GM06990 (cell line): ENCODE measurements around the gene TRMT44.
A peak's percentile ranks its signal among the peaks of the same experiment; 100 is the strongest.

Source experiments
- DNase-seq: peaks from one replicate; pipeline ENCODE4 v3.0.0-alpha.2; 2011; ENCODE audit not compliant: insufficient read length; ENCODE audit errors: extremely low read depth
- H3K27me3 ChIP-seq: replicated peaks from 2 replicates; pipeline ENCODE4 v1.6.0; 2011; ENCODE audit warnings: low read length; ENCODE audit not compliant: control insufficient read depth, insufficient read depth
- H3K36me3 ChIP-seq: 2 replicates; pipeline ENCODE4 v1.5.1; 2011; ENCODE audit warnings: low read length; ENCODE audit not compliant: control insufficient read depth, insufficient read depth
- H3K4me3 ChIP-seq: replicated peaks from 2 replicates; pipeline ENCODE4 v1.5.1; 2011; ENCODE audit warnings: low read depth, mild to moderate bottlenecking, control low read depth, low read length
- CTCF ChIP-seq: IDR thresholded peaks from 2 replicates; pipeline ENCODE4 v1.5.1; 2011; ENCODE audit warnings: low read length, control low read depth, mild to moderate bottlenecking, inconsistent platforms; ENCODE audit not compliant: insufficient read depth, poor library complexity, severe bottlenecking

The TRMT44 gene

GRCh38 chr4:8433136-8433535, 7.4 kb upstream of the TRMT44 start:
- Histone ChIP-seq H3K36me3 (peaks cover 4% of the 10 kb centered on the region; the same call in 1 of the 2 replicates), H3K4me3 (no peak overlapping the region), H3K27me3 (no peaks in the 10 kb centered on the region)
- TF ChIP-seq CTCF: no peak
- DNase-seq: no peak

- TF ChIP-seq CTCF: no peak
- no peak for DNase-seq
- Histone ChIP-seq H3K27me3 (no peaks in the 10 kb centered on the region), H3K36me3 (peaks cover 4% of the 10 kb centered on the region; the same call in 1 of the 2 replicates), H3K4me3 (peak overlapping the region; percentile 59)
These were observed 6.1 kb upstream of the TRMT44 start for GRCh38 chr4:8434251-8435073.

GRCh38 chr4:8435656-8436121, 4.9 kb upstream of the TRMT44 start:
- no peak for TF ChIP-seq CTCF
- Histone ChIP-seq H3K27me3 (no peaks in the 10 kb centered on the region), H3K36me3 (peaks cover 4% of the 10 kb centered on the region; the same call in 1 of the 2 replicates), H3K4me3 (peak overlapping the region; percentile 59)
- DNase-seq: peak; percentile 56

GRCh38 chr4:8437281-8437680, 3.3 kb upstream of the TRMT44 start:
- H3K36me3 ChIP-seq: peaks cover 1% of the 10 kb centered on the region; the same call in 1 of the 2 replicates
- H3K4me3 ChIP-seq: no peak overlapping the region
- no peak for TF ChIP-seq CTCF
- no peaks in the 10 kb centered on the region for H3K27me3 ChIP-seq
- no peak for DNase-seq

GRCh38 chr4:8438743-8439142, 1.8 kb upstream of the TRMT44 start:
- no peak for DNase-seq
- H3K4me3 ChIP-seq: no peak overlapping the region
- no peaks in the 10 kb centered on the region for H3K36me3 ChIP-seq
- TF ChIP-seq CTCF: no peak
- no peaks in the 10 kb centered on the region for H3K27me3 ChIP-seq
